Stimulated activated CD8-positive, alpha-beta memory T cell treated with anti-CD3 and anti-CD28 coated beads, Interleukin-7, amount 100 ng/mL, for 4 hours (primary cell): ENCODE results near the gene ARHGAP30.
"Not testable (repeated sequence)": the region's sequence is repeated elsewhere in the genome, so short reads cannot be mapped to it uniquely, and the experiment has no call there.

Experiments used
- DNase-seq, 2 donors: peaks; one replicate each; pipeline ENCODE4 v3.0.0-alpha.2; 2020; ENCODE audit warnings: low read depth in 2 of 2

Gene ARHGAP30

DNA sequence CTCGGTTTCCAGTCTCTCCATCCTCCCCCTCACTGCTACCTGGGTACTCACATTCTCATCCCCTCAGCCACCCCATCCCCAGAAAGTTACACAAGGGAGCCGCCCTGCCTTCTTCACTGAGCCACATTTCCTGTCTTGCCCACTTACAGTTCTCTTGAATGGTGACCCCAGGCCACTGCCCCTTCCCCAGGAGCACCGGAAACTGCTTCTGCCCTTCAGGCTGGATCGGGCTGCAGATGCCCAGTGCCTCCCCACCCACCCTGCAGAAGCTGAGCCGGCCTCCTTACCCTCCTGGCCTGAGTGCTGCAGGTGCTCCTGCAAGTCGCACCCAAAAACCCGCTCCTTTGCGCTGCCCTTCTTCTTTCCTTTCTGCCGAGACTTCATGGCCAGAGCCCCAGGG is 450 bp downstream of the ARHGAP30 start:
- no peak for DNase-seq

DNA sequence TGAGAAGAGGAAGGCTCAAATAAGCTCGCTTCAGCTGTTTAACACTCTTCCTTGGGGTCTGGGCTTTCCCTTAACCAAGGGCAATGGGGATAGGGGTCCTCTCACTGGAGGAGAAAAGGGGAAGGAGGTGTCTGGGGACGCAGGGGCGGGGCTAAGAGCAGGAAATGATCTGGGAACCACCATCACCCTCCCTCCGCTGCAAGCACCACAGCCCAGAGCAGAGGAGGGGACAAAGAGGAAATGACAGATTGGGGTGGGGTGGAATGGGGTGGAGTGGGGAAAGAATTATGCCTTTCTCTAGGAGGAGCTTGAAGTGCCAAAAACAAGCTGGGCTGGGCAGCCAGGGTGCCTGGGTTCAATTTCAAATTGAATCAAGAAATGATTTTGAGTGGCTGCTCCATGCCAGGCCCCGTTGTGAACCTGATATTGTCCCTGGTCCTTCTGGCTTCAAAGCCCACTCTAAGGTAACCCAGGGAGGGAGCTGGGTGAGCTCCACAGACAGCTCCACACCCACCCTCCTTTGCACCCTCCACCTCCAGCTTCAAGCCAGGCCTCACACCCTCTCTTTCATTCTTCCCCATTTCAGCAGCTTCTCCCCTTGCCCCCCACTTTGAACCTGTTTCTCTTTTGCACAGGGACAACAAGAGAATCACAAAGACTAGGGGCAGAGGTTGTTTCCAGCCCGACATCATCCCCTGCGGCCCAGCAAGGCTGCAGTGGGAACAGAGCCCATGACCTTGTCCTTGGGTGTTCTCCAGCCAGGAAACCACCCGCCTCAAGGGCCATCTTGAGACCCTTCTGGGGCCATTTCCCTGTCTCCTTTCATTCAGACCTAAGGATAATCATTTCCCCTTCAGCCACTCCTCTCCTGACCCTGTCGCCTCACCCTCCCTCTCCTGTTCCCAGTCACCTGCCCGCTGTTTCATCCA is 1.1 kb downstream of the ARHGAP30 start:
- peak; percentile 71 to 77 for DNase-seq

DNA sequence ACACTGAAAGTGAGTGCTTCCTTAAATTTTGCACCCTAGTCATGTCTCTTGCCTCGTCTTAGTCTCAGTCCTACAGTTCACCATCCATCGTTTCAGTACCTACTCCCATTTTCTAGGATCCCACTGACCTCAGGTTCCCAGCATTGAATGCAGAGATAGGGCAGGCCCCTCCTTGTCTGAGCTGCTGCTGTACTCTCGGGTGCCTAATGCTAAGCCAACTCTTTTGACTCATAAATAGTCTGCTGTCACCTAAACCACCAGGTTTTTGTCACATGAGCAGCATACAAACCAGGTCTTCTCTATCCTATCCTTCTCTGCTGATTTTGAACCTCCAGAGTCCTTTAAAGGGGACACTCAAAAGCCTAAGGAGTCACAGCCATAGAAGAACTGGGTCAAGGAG is 3.0 kb downstream of the ARHGAP30 start:
- DNase-seq, result no peak

DNA sequence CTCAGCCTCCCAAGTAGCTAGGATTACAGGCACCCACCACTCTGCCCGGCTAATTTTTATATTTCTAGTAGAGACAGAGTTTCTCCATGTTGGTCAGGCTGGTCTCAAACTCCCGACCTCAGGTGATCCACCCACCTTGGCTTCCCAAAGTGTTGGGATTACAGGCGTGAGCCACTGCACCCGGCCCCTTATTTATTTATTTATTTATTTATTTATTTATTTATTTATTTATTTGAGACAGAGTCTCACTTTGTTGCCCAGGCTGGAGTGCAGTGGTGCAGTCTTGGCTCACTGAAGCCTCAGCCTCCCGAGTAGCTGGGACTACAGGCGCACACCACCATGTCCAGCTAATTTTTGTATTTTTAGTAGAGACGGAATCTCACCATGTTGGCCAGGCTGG is 4.0 kb downstream of the ARHGAP30 start:
- DNase-seq, result not testable (repeated sequence)

DNA sequence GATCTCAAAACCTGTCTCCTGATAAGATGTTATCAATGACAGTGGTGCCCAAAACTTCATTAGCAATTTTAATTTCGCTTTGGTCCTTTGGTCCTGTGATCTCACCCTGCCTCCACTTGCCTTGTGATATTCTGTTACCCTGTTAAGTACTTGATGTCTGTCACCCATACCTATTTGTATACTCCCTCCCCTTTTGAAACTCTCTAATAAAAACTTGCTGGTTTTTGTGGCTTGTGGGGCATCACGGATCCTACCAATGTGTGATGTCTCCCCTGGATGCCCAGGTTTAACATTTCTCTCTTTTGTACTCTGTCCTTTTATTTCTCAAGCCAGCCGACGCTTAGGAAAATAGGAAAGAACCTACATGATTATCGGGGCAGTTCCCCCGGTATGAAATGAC is 5.8 kb downstream of the ARHGAP30 start:
- DNase-seq, result not testable (repeated sequence)

DNA sequence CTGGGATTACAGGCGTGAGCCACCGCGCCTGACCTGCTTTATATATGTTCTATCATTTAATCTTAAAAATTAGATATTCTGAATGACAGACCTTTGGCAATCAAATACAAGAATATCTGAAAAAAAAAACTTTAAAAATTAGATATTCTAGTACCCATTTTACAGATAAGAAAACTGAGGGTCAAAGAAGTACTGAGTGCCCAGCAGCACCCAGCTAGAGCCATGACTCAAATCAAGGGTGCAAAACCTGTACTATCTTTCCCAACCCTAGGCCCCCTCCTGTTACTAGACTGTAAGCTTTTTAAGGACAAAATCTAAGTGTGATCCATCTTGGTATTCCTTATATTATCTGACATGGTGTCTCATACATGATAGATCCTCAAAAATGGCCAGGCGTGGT is 8.3 kb downstream of the ARHGAP30 start:
- no peak for DNase-seq

DNA sequence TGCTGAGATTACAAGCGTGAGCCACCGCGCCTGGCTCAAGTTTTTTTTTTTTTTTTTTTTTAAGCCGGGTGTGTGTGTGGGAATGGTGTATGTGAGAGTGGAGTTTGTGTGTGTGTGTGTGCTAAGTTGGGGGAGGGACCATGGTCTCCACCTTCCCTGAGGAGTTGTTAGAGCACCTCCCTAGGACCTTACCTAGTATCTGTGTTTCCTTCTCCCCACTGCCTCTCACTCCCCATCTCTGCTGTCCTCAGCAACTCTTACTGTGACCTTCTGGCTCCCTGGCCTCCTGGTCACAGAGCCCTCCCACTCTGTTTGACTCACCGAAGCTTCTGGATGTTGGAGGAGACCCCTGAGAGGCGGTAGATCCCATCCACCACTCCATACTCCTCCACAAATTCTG is 10.4 kb downstream of the ARHGAP30 start:
- DNase-seq, result no peak

DNA sequence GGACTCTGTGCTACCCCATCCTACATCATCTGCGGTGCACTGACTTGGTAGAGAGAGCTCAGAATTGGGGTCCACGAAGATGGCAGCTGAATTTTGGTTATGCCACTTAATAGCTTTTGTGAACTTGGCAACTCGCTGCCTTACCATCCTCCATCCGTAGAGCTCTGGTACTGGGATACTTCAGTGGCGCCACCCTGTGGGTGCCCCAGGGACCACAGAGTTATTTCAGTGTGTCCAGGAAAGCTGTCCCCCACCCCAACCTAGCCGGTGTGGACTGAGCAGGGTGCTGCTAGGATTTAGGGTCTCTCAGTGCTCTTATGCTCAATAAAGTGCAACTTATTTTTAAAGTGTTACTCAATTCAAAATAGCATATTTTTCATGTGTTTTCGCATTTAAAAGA is 14.9 kb downstream of the ARHGAP30 start:
- no peak for DNase-seq

DNA sequence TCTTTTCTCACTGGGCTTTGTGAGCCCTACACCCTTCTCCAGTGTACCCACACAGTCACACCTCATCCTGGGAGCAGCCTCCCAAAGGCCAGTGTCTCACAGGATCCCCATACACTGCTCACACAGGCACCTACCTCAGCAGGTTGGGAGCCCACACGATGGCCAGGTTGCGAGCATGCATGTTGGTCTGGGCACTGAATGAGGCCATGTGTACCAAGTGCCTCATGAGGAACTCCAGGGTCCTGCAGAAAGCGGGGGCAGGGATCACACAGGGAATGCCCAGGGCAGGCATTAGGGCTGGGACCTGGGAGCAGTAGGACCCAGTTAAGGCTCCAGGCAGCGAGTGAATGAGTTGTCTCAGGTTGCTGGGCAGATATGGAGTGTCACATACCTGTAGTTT is 15.5 kb downstream of the ARHGAP30 start:
- no peak for DNase-seq

DNA sequence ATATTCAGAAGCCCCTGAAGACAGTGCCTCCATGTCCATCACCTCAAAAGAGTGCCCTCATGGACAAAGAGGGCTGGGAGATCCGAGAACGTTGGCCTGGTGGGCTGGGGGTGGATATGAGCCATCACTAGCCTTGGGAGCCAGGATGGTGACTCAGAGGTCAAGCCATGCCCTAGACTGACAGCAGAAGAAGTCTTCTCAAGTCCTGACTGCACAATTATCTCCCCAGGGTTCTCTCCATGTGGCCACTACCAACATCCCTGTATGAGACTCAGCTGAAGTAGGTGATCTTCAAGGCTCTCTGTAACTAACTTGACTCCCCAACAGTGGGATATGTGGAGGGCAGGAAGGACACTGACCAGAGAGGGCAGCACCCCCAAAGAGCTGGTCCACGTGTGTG is 16.8 kb downstream of the ARHGAP30 start:
- DNase-seq, result no peak

DNA sequence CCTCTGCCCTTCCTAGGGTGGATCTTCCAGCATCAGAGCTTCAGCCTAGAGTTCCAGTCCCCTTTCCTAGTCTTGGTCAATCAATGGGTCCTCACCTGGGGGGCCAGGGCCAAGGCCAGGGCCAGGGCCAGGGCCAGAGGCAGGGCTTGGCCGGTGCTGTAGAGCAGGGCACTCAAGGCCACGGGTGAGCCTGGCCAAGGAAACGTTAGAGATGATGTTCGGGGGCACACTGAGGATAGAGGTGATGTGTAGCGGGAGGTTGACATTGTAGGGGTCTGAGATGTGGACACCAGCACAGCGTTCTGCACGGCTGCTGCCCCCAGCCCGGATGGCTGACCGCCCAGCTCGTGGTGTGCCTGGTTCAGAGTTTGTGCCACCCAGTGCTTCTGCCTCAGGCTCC is 18.5 kb downstream of the ARHGAP30 start:
- no peak for DNase-seq

DNA sequence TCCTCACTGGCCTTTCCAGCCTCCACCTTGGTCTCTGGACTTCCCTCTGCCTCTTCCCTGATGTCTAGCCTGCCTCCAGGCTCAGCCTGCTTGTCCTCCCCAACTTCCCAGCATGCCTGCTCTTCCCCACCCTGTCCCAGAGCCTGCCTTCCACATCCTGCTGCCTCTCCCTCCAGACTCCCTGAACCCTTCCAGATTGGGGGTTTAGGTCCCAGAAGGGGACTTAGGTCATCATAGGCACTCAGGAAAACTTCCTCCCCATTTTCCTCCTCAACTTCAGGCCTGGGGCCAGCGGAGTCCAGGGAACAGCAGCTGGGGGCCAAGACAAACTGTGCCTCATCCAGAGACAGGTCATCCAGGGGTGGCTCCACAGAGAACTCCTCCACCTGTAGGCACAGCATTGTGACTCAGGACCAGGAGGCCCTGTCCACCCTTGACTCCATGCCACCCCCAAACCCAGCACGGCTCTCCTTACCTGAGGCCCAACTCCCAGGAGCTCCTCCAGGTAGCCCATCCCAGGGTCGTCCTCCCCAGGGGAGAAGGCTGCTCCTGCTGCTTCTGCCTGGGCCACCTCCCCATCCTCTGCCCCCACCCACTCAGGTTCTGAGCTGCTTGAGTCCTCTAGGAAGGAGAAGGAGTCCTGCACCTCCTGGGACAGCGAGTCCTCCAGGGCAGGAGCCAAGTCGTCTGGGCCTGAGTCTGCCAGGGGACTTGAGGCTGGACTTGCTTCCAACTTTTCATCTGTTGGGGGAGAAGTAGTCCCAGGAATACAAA is 20.6 kb downstream of the ARHGAP30 start:
- DNase-seq, result no peak

DNA sequence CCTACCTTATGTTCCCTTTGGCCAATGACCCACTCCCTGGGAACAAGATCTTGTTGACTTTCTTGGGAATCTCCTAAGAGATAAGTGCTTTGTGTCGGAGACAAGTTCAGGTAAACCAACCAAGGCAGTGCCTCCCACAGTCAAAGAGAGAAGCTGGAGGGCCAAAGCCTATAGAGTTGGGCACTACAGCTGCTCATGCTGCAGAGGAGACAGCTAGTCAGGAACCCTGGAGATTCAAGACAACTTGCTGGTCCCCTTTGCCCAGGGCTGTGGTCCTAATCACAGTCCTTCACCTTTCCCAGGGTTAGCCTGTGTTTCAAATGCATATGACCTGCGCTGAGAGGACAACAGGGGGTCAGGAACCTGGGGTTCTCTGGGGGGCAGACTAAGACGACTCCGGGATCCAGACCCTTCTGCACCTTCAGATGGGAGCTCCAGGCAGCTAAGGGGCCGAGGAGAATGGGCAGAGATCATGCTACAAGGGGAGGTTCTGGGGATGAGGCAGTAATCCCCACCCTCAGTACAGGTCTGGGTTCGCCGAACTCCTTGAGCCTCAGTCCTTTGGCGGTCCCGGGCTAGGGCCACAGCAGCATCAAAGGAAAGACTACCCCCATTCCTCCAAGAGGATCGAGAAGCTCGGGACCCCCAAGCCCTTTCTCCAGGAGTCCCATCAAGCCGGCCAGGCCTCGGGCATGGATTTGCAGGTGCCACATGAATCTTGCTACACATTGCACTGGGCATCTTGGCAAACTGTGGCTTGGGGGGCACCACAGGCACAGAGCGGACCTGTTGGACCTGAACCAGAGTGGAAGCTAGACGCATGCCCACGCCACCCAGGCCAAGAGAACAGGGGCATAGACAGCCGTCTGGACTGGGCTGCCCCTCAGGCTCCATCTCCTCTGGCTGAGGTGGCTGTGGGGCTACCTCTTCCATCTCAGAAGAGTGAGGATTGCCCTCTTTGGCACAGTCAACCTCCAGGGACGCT is 22.0 kb downstream of the ARHGAP30 start:
- no peak for DNase-seq

DNA sequence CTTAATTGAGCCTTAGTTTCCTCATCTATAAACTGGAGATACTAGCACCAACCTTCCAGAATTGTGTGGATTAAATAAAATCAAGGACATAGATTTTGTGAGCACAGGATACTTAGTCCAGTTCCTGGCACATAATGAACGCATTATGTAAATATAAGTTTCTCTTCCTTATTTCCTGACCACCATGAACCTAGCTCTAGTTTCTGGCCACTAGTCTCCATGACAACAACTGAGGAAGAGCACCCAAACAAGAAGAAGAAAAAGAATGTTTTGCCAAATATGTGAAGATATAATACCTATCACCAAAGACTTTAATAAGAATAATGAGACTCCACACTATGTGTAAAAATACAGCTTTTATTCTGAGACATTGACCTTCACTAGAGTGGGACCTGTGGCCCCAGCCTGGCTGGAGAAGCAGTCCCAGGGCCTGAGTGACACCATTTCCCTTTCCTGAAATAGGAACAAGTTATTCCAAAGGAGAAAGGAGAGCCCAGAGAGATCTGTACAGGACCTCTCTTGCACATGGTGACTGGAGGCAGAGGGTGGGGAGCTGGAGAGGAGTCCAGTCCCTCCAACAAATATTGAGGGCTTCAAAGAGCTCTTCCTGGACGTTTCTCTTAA is 23.0 kb downstream of the ARHGAP30 start:
- DNase-seq, result no peak

DNA sequence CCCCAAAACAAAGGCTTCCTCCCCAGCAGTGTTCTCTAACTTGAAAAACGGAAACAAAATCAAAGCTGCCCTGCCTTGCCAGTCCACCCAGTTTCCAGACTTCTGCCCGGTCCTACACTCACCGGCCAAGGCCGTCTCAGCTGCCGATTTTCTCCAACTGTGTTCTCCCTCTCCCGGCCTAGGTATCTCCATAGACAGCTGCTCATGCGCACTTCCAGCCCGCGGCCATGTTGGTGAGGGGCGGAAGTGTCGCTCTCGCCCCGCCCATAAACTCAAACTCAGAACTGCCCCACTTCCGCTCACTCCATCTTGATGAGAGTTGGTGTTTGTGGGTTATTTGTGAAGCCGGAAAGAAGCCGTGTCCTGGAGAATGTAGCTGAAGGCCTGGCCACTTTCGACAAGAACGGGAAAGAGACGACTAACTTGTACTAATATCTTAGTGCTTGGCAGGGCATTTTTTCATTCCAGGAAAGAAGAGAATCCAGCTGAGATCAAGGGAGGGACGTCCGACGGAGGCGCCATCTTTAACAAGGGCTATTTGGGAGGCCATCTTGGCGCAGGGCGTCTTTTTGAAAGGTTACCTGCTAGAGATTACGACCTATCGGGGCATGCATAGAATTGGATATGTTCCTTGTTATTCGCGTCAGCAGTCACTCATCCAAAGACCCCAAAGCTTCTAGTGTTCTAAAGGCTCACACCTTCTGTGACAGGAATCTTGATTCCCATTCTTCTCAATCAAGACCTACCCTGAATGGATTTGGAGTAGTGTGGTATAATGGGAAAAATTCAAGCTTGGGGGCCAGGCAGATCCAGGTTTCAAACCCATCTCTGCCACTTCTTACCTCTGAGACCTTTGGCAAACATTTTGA is 23.7 kb downstream of the ARHGAP30 start, which contains the start of gene USF1:
TSS of gene USF1 (minus strand) at position 242 of the 869 bp plus-strand sequence. CDS start 2,702 bp downstream, outside the sequence.
- DNase-seq, result peak; percentile 86

DNA sequence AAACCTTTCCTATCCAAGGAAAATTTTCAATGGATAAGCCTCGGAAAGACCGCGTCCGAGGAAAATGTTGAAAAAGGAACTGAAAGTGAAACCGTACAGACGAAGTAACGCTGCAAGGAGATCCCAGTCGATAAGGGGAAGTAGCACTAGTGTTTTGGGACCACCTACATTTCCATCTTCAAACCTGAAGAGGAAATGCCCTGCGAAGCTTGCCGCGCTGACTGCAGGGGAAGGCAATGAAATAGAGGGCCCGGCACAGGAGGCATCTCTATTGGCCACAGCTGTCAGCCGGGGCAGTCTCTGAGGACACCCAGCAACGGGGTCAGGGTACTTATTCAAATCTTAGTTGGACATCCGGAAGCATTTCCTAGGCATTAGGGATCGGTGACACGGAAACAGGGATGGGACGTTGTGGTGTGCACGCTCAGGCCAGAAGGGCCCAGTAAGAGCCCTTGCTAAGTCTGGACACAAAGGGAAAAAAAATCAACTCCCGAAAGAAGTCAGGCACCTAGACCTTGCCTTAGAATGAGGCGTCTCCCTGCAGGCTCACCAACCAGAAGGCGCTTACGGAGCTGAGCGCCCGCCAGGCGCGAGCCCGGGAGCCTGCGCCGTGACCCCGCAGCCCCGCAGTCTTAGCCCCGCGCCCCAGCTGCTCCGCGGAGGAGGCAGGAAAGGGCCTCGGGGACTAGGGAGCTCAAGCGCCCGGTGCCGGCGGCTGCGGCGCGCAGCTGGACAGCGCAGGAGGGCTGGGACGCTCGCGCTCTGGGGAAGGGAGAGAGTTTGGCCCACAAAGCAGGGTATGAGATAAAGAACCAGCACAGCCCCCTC is 24.6 kb downstream of the ARHGAP30 start:
- peak; percentile 50 to 55 for DNase-seq

DNA sequence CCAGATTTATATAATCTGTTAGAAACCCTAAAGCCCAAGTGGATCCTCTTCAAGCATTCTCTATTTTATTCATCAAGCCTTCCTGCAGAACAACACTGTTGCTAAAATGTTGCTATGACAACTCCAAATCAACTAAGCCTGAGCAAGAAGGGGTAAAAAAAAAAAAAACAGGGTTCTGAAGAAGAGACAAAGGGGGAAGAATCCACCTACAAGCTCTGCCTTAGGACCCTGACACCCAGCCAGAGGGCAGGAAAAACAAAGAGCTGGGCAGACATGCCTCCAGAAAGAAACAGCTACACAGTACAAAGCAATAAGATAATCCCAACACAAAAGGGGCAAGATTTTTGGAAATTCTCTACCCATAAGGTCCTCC is 25.2 kb downstream of the ARHGAP30 start:
- no peak for DNase-seq

DNA sequence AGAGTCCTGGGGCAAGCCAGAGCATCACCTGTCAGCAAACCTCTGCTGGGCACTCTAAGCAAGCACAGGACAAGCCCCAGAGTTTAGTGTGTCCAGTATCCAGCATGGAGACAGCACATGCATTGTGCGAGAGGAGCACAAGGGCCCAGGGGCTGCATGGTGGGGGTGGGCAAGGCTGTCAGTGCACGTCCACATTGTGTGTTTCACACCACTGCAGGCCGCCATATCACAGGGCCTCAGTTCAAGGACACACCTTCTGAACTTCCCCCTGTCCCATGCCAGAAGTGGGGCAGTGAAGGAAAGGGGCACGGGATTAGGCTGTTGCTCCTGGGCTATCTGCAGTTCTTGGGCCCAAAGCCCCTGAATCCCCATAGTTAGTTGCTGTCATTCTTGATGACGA is 30.1 kb downstream of the ARHGAP30 start:
- no peak for DNase-seq

DNA sequence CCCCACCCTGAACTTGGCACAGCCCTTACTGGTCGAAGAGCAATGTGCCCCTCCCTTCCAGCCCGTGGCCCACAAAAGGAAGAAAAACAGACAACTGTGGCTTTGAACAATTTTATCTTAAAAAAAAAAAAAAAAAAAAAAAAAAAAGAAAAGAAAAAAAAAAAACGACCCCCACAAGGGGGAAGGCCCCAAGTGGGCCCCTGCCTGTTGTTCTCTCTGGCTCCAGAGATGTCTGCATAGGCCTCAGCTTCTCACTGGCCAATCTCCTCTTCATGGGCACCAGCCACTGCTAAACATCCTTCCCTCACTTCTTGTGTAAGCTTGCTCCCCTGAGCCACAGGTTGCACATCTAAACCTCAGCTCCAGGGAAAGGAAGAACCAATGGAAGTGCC is 30.5 kb downstream of the ARHGAP30 start:
- no peak for DNase-seq
